ENCODE results near the gene ATP6V0A1.
"Not testable (repeated sequence)": the region's sequence is repeated elsewhere in the genome, so short reads cannot be mapped to it uniquely, and the experiment has no call there.

The ATP6V0A1 gene

GRCh38 chr17:42458497-42459255 lies at the start of gene ATP6V0A1:
ATP6V0A1 (plus strand) TSS chr17:42458878; CDS start chr17:42460895, 2,017 bp downstream.
- H3K4me1 Mint-ChIP-seq (ENCODE audit: low read depth): peaks cover 40% of the 10 kb centered on the region
- peak within 1 kb of the TSS; percentile 92 for H3K4me3 Mint-ChIP-seq
- H3K9me3 Mint-ChIP-seq: no peaks in the 10 kb centered on the region
- peaks cover 33% of the 10 kb centered on the region for H3K27me3 Mint-ChIP-seq (ENCODE audit: low read depth)
- H3K36me3 Mint-ChIP-seq (ENCODE audit: low read depth): no peaks in the 10 kb centered on the region
- DNase-seq (ENCODE audit: low spot score): peak; percentile 89
- H3K27ac Mint-ChIP-seq: peak within 1 kb of the TSS; percentile 87

GRCh38 chr17:42409523-42410318 lies 49.0 kb upstream of the ATP6V0A1 start:
- peaks cover 7% of the 10 kb centered on the region for H3K27me3 Mint-ChIP-seq (ENCODE audit: low read depth)
- no peak for DNase-seq (ENCODE audit: low spot score)
- H3K4me1 Mint-ChIP-seq (ENCODE audit: low read depth): peaks cover 3% of the 10 kb centered on the region
- no peak overlapping the region for H3K27ac Mint-ChIP-seq
- H3K4me3 Mint-ChIP-seq: no peak overlapping the region
- no peaks in the 10 kb centered on the region for H3K36me3 Mint-ChIP-seq (ENCODE audit: low read depth)
- H3K9me3 Mint-ChIP-seq: no peaks in the 10 kb centered on the region

GRCh38 chr17:42410319-42410685 lies 48.4 kb upstream of the ATP6V0A1 start:
- Mint-ChIP-seq H3K4me1 (ENCODE audit: low read depth) (peaks cover 8% of the 10 kb centered on the region), H3K36me3 (ENCODE audit: low read depth) (no peaks in the 10 kb centered on the region), H3K27ac (no peak overlapping the region), H3K9me3 (no peaks in the 10 kb centered on the region), H3K27me3 (ENCODE audit: low read depth) (peaks cover 7% of the 10 kb centered on the region), H3K4me3 (no peak overlapping the region)
- DNase-seq (ENCODE audit: low spot score): no peak

- Mint-ChIP-seq H3K27me3 (ENCODE audit: low read depth) (peaks cover 13% of the 10 kb centered on the region), H3K4me3 (no peak overlapping the region), H3K9me3 (no peaks in the 10 kb centered on the region), H3K4me1 (ENCODE audit: low read depth) (peaks cover 10% of the 10 kb centered on the region), H3K36me3 (ENCODE audit: low read depth) (no peaks in the 10 kb centered on the region), H3K27ac (no peak overlapping the region)
- DNase-seq (ENCODE audit: low spot score): no peak
Measured at GRCh38 chr17:42411361-42411760, 47.3 kb upstream of the ATP6V0A1 start.

DNA sequence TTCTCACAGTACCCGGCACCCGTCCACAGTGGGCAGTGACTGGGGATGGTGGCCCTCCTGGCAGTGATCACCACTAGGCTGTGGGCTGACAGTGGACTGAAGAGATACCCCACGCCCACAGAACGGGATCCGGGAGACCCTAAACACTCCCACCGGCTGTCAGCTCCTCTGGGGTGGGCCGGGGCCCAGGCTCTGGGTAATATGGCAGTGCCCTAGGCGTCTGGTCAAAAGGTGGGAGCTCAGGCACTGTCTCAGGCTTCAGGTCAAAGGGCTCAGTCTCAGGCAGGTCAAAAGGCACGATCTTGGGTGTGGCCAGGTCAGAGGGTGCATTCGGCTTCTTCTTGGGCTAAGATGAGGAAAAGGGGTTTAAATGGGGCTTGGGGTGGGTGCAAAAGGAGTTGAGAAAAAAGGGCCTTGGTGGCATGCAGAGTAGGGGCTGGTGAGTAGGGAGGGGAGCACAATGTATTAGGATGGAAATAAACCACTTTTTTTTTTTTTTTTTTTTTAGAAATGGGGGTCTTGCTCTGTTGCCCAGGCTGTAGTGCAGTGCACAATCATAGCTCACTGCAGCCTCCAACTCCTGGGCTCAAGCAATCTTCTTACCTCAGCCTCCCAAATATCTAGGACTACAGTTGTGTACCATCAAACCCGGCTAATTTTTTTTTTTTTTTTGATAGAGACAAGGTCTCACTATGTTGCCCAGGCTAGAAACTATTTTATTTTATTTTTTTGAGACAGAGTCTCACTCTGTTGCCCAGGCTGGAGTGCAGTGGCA lies 46.6 kb upstream of the ATP6V0A1 start:
- Mint-ChIP-seq H3K9me3 (no peaks in the 10 kb centered on the region), H3K27ac (no peak overlapping the region), H3K4me3 (no peak overlapping the region), H3K4me1 (ENCODE audit: low read depth) (peaks cover 10% of the 10 kb centered on the region), H3K36me3 (ENCODE audit: low read depth) (no peaks in the 10 kb centered on the region), H3K27me3 (ENCODE audit: low read depth) (peaks cover 15% of the 10 kb centered on the region)
- DNase-seq (ENCODE audit: low spot score): no peak

GRCh38 chr17:42413464-42414040 lies 45.1 kb upstream of the ATP6V0A1 start:
- Mint-ChIP-seq H3K36me3 (ENCODE audit: low read depth) (no peaks in the 10 kb centered on the region), H3K27me3 (ENCODE audit: low read depth) (peaks cover 15% of the 10 kb centered on the region), H3K9me3 (no peaks in the 10 kb centered on the region), H3K27ac (no peak overlapping the region), H3K4me3 (no peak overlapping the region), H3K4me1 (ENCODE audit: low read depth) (peaks cover 7% of the 10 kb centered on the region)
- DNase-seq (ENCODE audit: low spot score): no peak

- no peaks in the 10 kb centered on the region for H3K36me3 Mint-ChIP-seq (ENCODE audit: low read depth)
- peaks cover 21% of the 10 kb centered on the region for H3K27me3 Mint-ChIP-seq (ENCODE audit: low read depth)
- peaks cover 11% of the 10 kb centered on the region for H3K4me1 Mint-ChIP-seq (ENCODE audit: low read depth)
- H3K4me3 Mint-ChIP-seq: peak overlapping the region; percentile 62
- no peak for DNase-seq (ENCODE audit: low spot score)
- H3K27ac Mint-ChIP-seq: peak overlapping the region; percentile 67
- H3K9me3 Mint-ChIP-seq: no peaks in the 10 kb centered on the region
Measured at GRCh38 chr17:42414704-42415409, 43.8 kb upstream of the ATP6V0A1 start.

GRCh38 chr17:42417981-42418380 lies 40.7 kb upstream of the ATP6V0A1 start:
- DNase-seq (ENCODE audit: low spot score); H3K27ac Mint-ChIP-seq; H3K9me3 Mint-ChIP-seq; H3K36me3 Mint-ChIP-seq (ENCODE audit: low read depth); H3K4me3 Mint-ChIP-seq: not testable (repeated sequence)
- H3K4me1 Mint-ChIP-seq (ENCODE audit: low read depth): peaks cover 21% of the 10 kb centered on the region
- peaks cover 40% of the 10 kb centered on the region for H3K27me3 Mint-ChIP-seq (ENCODE audit: low read depth)

DNA sequence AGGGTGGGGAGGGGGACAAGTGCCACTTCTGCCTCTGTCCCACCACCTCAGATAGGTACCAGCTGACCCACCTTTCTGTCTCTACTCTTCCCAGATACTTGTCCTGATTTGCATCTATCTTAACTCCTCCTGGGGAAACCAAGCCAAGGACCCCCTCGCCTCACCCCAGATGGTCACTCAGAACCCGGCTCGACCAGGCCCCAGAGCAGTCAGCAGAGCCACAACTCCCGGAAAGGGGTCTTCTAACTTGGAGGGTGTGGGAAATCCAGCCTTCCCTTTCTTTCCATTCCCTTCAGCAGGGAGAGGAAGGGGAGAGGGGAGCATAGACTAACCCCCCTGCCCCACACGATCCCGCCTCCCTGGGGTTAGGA lies 37.6 kb upstream of the ATP6V0A1 start:
- Mint-ChIP-seq H3K36me3 (ENCODE audit: low read depth) (no peaks in the 10 kb centered on the region), H3K9me3 (no peaks in the 10 kb centered on the region), H3K27ac (no peak overlapping the region), H3K4me3 (peak overlapping the region; percentile 68), H3K27me3 (ENCODE audit: low read depth) (peaks cover 54% of the 10 kb centered on the region), H3K4me1 (ENCODE audit: low read depth) (peaks cover 17% of the 10 kb centered on the region)
- no peak for DNase-seq (ENCODE audit: low spot score)

- H3K27ac Mint-ChIP-seq: no peak overlapping the region
- H3K27me3 Mint-ChIP-seq (ENCODE audit: low read depth): peaks cover 56% of the 10 kb centered on the region
- no peaks in the 10 kb centered on the region for H3K9me3 Mint-ChIP-seq
- no peaks in the 10 kb centered on the region for H3K36me3 Mint-ChIP-seq (ENCODE audit: low read depth)
- peak overlapping the region; percentile 70 for H3K4me3 Mint-ChIP-seq
- DNase-seq (ENCODE audit: low spot score): peak; percentile 41
- peaks cover 17% of the 10 kb centered on the region for H3K4me1 Mint-ChIP-seq (ENCODE audit: low read depth)
Measured at GRCh38 chr17:42421507-42422338, 37.0 kb upstream of the ATP6V0A1 start.

DNA sequence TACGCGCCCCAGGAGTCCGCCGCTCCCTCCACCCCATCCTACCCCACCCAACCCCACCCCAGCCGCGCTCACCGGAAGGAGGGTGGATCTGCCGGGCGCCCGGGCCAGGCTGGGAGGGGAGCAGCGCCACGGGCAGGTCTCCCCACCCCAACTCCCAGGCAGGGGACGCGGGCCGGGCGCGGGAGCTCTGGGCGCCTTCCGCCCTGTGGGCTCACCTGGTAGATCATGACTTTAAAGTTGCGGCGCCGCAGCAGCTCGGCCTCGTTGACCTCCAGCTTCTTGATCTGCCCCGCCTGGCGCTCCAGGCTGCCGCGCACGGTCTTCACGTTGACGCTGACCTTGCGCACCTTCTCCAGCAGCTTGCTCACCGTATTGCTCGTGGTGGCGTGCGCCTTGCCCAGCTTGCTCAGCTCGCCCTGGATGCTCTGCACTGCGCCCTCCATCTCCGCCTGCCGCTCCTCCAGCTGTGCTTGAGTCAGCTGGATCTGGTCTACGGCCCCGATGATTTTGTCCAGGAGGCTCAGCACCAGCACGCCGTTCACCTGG lies 36.2 kb upstream of the ATP6V0A1 start:
- DNase-seq (ENCODE audit: low spot score): peak; percentile 11
- H3K4me3 Mint-ChIP-seq: peak overlapping the region; percentile 82
- peaks cover 17% of the 10 kb centered on the region for H3K4me1 Mint-ChIP-seq (ENCODE audit: low read depth)
- peaks cover 54% of the 10 kb centered on the region for H3K27me3 Mint-ChIP-seq (ENCODE audit: low read depth)
- no peaks in the 10 kb centered on the region for H3K9me3 Mint-ChIP-seq
- H3K27ac Mint-ChIP-seq: no peak overlapping the region
- no peaks in the 10 kb centered on the region for H3K36me3 Mint-ChIP-seq (ENCODE audit: low read depth)

GRCh38 chr17:42422958-42423712 lies 35.5 kb upstream of the ATP6V0A1 start, which contains the start of gene CAVIN1:
CAVIN1 (minus strand) TSS chr17:42423256; CDS start chr17:42423097, 159 bp downstream.
- peak within 1 kb of the TSS; percentile 82 for H3K4me3 Mint-ChIP-seq
- peaks cover 54% of the 10 kb centered on the region for H3K27me3 Mint-ChIP-seq (ENCODE audit: low read depth)
- H3K9me3 Mint-ChIP-seq: no peaks in the 10 kb centered on the region
- no peak within 1 kb of the TSS for H3K27ac Mint-ChIP-seq
- peaks cover 17% of the 10 kb centered on the region for H3K4me1 Mint-ChIP-seq (ENCODE audit: low read depth)
- DNase-seq (ENCODE audit: low spot score): peak; percentile 38
- no peaks in the 10 kb centered on the region for H3K36me3 Mint-ChIP-seq (ENCODE audit: low read depth)
